H9 (cell line): ENCODE data around the gene VEZF1. TPM values are rescaled to one million over a fixed set of nuclear protein-coding genes. Genes with fewer than 3 reads are reported as not detected.

Experiments used
- DNase-seq: peaks from one replicate; pipeline ENCODE4 v3.0.0-alpha.2; 2017
- H2AFZ ChIP-seq: one replicate; pipeline ENCODE4 v1.6.1; 2013; ENCODE audit warnings: mild to moderate bottlenecking, low read length, control low read depth, moderate library complexity
- H2AK5ac ChIP-seq: 2 replicates; pipeline ENCODE4 v1.6.1; 2013; ENCODE audit warnings: low read length, control low read depth, mixed read lengths; ENCODE audit not compliant: insufficient read length
- H2BK120ac ChIP-seq: one replicate; pipeline ENCODE4 v1.6.1; 2013; ENCODE audit warnings: low read depth, mild to moderate bottlenecking, low read length, control low read depth, inconsistent platforms; ENCODE audit not compliant: poor library complexity, severe bottlenecking
- H2BK12ac ChIP-seq: 2 replicates; pipeline ENCODE4 v1.6.1; 2013; ENCODE audit warnings: low read length, control low read depth, mixed read lengths, low read depth; ENCODE audit not compliant: insufficient read length
- H2BK15ac ChIP-seq: 2 replicates; pipeline ENCODE4 v1.6.1; 2013; ENCODE audit warnings: low read depth, low read length, control low read depth
- H2BK20ac ChIP-seq: one replicate; pipeline ENCODE4 v1.6.1; 2013; ENCODE audit warnings: low read depth, mild to moderate bottlenecking, low read length, control low read depth, inconsistent platforms; ENCODE audit not compliant: poor library complexity, severe bottlenecking
- H2BK5ac ChIP-seq: 2 replicates; pipeline ENCODE4 v1.6.1; 2013; ENCODE audit warnings: low read length, control low read depth, mixed read lengths; ENCODE audit not compliant: insufficient read length
- H3K14ac ChIP-seq: 2 replicates; pipeline ENCODE4 v1.6.1; 2013; ENCODE audit warnings: low read length, control low read depth; ENCODE audit not compliant: insufficient read depth
- H3K18ac ChIP-seq: 2 replicates; pipeline ENCODE4 v1.6.1; 2013; ENCODE audit warnings: low read depth, mild to moderate bottlenecking, mixed read lengths, low read length, control low read depth; ENCODE audit not compliant: insufficient read length
- H3K23ac ChIP-seq: 2 replicates; pipeline ENCODE4 v1.6.1; 2013; ENCODE audit warnings: low read length, control low read depth, mixed read lengths, low read depth; ENCODE audit not compliant: insufficient read length
- H3K23me2 ChIP-seq: 2 replicates; pipeline ENCODE4 v1.6.1; 2013; ENCODE audit warnings: low read depth, mild to moderate bottlenecking, mixed read lengths, low read length, control low read depth; ENCODE audit not compliant: insufficient read length, poor library complexity, severe bottlenecking
- H3K27ac ChIP-seq: 2 replicates; pipeline ENCODE4 v1.5.1; 2013; ENCODE audit warnings: low read length, control low read depth, mixed read lengths, low read depth; ENCODE audit not compliant: insufficient read length
- H3K27me3 ChIP-seq: 2 replicates; pipeline ENCODE4 v1.6.1; 2013; ENCODE audit warnings: low read length, control low read depth, inconsistent platforms; ENCODE audit not compliant: insufficient read depth
- H3K4ac ChIP-seq: 2 replicates; pipeline ENCODE4 v1.6.1; 2013; ENCODE audit warnings: low read depth, mild to moderate bottlenecking, control low read depth, inconsistent platforms, low read length, moderate library complexity
- H3K4me1 ChIP-seq: 2 replicates; pipeline ENCODE4 v1.6.1; 2013; ENCODE audit warnings: low read length, control low read depth, inconsistent platforms; ENCODE audit not compliant: insufficient read depth
- H3K4me2 ChIP-seq: 2 replicates; pipeline ENCODE4 v1.6.1; 2013; ENCODE audit warnings: low read length, control low read depth, mixed read lengths; ENCODE audit not compliant: insufficient read length, insufficient read depth
- H3K56ac ChIP-seq: 2 replicates; pipeline ENCODE4 v1.6.1; 2013; ENCODE audit warnings: low read depth, mild to moderate bottlenecking, mixed read lengths, low read length, control low read depth; ENCODE audit not compliant: insufficient read length
- H3K79me1 ChIP-seq: 2 replicates; pipeline ENCODE4 v1.6.1; 2013; ENCODE audit warnings: low read depth, mild to moderate bottlenecking, moderate library complexity, low read length, control low read depth, inconsistent platforms; ENCODE audit not compliant: insufficient read depth, poor library complexity, severe bottlenecking
- H3K79me2 ChIP-seq: 2 replicates; pipeline ENCODE4 v1.6.1; 2013; ENCODE audit warnings: low read length, control low read depth, inconsistent platforms; ENCODE audit not compliant: insufficient read depth
- H3K9ac ChIP-seq: 2 replicates; pipeline ENCODE4 v1.6.1; 2013; ENCODE audit warnings: low read length, control low read depth, mixed read lengths; ENCODE audit not compliant: insufficient read length; ENCODE audit errors: extremely low read depth
- H3K9me3 ChIP-seq: one replicate; pipeline ENCODE4 v1.6.1; 2013; ENCODE audit warnings: low read depth, low read length, inconsistent platforms; ENCODE audit not compliant: control insufficient read depth
- H3T11ph ChIP-seq: one replicate; pipeline ENCODE4 v1.6.1; 2013; ENCODE audit warnings: mild to moderate bottlenecking, low read length, control low read depth, inconsistent platforms
- H4K20me1 ChIP-seq: one replicate; pipeline ENCODE4 v1.6.1; 2013; ENCODE audit not compliant: control insufficient read depth, insufficient read length, insufficient read depth
- H4K5ac ChIP-seq: 2 replicates; pipeline ENCODE4 v1.6.1; 2013; ENCODE audit warnings: low read depth, mild to moderate bottlenecking, mixed read lengths, low read length, control low read depth; ENCODE audit not compliant: insufficient read length
- H4K8ac ChIP-seq: replicated peaks from 2 replicates; pipeline ENCODE4 v1.6.1; 2013; ENCODE audit warnings: low read length, control low read depth, mixed read lengths, low read depth; ENCODE audit not compliant: insufficient read length
- H4K91ac ChIP-seq: 2 replicates; pipeline ENCODE4 v1.6.1; 2013; ENCODE audit warnings: low read depth, mild to moderate bottlenecking, moderate library complexity, mixed read lengths, low read length, control low read depth; ENCODE audit not compliant: insufficient read length
- H3K27ac Mint-ChIP-seq, 3 experiments: 2 replicates in 2 of 3; 3 replicates in 1 of 3; pipeline ENCODE4 v1.8.0; 2020 to 2021; ENCODE audit warnings: mixed read lengths in 3 of 3, mild to moderate bottlenecking in 1 of 3, moderate library complexity in 1 of 3
- H3K27me3 Mint-ChIP-seq: 2 replicates; pipeline ENCODE4 v1.8.0; 2021; ENCODE audit warnings: low read depth, mild to moderate bottlenecking, moderate library complexity, mixed read lengths
- H3K36me3 Mint-ChIP-seq, 3 experiments: 2 replicates in 2 of 3; 3 replicates in 1 of 3; pipeline ENCODE4 v1.8.0; 2020 to 2021; ENCODE audit warnings: low read depth in 3 of 3, mixed read lengths in 3 of 3; ENCODE audit not compliant: insufficient read depth in 1 of 3
- H3K4me1 Mint-ChIP-seq, 2 experiments: 2 replicates each; pipeline ENCODE4 v1.8.0; 2020; ENCODE audit warnings: mixed read lengths in 2 of 2
- H3K4me3 Mint-ChIP-seq, 2 experiments: 2 replicates in 1 of 2; 3 replicates in 1 of 2; pipeline ENCODE4 v1.8.0; 2020 to 2021; ENCODE audit warnings: mild to moderate bottlenecking in 2 of 2, mixed read lengths in 2 of 2, moderate library complexity in 1 of 2
- H3K9me3 Mint-ChIP-seq, 2 experiments: 2 replicates in 1 of 2; 3 replicates in 1 of 2; pipeline ENCODE4 v1.8.0; 2020; ENCODE audit warnings: mild to moderate bottlenecking in 2 of 2, mixed read lengths in 2 of 2, moderate library complexity in 1 of 2
- CTCF ChIP-seq: fragments of 200-600 bp; sonication (generic); conservative IDR thresholded peaks from 3 replicates; pipeline ENCODE4 v1.8.0; 2021; ENCODE audit warnings: antibody characterized with exemption, mild to moderate bottlenecking
- WGBS: extraction: QIAGEN DNeasy Blood & Tissue Kit; methylation state at CpG from one replicate; pipeline ENCODE4 v1.1.7; 2013; ENCODE audit warnings: missing lambda C conversion rate, low lambda C conversion rate, mixed read lengths; ENCODE audit not compliant: insufficient read length; ENCODE audit errors: extremely low coverage; 5-methylcytosine and 5-hydroxymethylcytosine counted together
- total RNA-seq: library from RNA; stranded (reverse); gene quantifications from 2 replicates; pipeline ENCODE4 v1.2.1, GENCODE V29; 2021

VEZF1 gene
- total RNA-seq, 1 experiment from 2014 or later = 58.1 TPM

GRCh38 chr17:57976594-57976993, 11.5 kb downstream of the VEZF1 start:
- Histone ChIP-seq H2BK120ac (no peak overlapping the region), H2BK5ac (no peak overlapping the region), H3T11ph (no peak overlapping the region), H2BK15ac (no peak overlapping the region), H3K23ac (no peak overlapping the region), H2AFZ (no peak overlapping the region), H2BK20ac (no peak overlapping the region), H3K9me3 (no peaks in the 10 kb centered on the region), H4K20me1 (no peaks in the 10 kb centered on the region), H3K23me2 (no peaks in the 10 kb centered on the region), H3K4me2 (no peak overlapping the region), H3K4ac (no peak overlapping the region), H2AK5ac (no peak overlapping the region), H3K27ac (no peak overlapping the region), H3K79me2 (no peaks in the 10 kb centered on the region), H3K9ac (no peak overlapping the region), H4K8ac (no peak overlapping the region), H3K79me1 (no peaks in the 10 kb centered on the region), H3K4me1 (no peaks in the 10 kb centered on the region), H3K27me3 (no peaks in the 10 kb centered on the region), H2BK12ac (no peak overlapping the region), H4K5ac (no peak overlapping the region), H3K56ac (no peak overlapping the region), H4K91ac (no peak overlapping the region), H3K18ac (no peak overlapping the region), H3K14ac (no peak overlapping the region)
- peaks cover 28 to 82% (median 80%) of the 10 kb centered on the region in 3 experiments; a peak in 6 of 7 replicates for H3K36me3 Mint-ChIP-seq
- H3K4me3 Mint-ChIP-seq = no peak overlapping the region
- DNase-seq = no peak
- H3K27me3 Mint-ChIP-seq = no peaks in the 10 kb centered on the region
- H3K9me3 Mint-ChIP-seq = no peaks in the 10 kb centered on the region
- no peak overlapping the region; a peak in 1 of 7 replicates for H3K27ac Mint-ChIP-seq
- H3K4me1 Mint-ChIP-seq = no peaks in the 10 kb centered on the region
- no CpG with 5 or more reads among the region's 3 CpGs for WGBS
- TF ChIP-seq CTCF = no peak
